Right hindlimb (tissue), 1 donor: ENCODE results near the gene ADCY7.

Source experiments
- DNase-seq: peaks from one replicate; pipeline ENCODE4 v3.0.0-alpha.2; 2018

ADCY7 gene

DNA sequence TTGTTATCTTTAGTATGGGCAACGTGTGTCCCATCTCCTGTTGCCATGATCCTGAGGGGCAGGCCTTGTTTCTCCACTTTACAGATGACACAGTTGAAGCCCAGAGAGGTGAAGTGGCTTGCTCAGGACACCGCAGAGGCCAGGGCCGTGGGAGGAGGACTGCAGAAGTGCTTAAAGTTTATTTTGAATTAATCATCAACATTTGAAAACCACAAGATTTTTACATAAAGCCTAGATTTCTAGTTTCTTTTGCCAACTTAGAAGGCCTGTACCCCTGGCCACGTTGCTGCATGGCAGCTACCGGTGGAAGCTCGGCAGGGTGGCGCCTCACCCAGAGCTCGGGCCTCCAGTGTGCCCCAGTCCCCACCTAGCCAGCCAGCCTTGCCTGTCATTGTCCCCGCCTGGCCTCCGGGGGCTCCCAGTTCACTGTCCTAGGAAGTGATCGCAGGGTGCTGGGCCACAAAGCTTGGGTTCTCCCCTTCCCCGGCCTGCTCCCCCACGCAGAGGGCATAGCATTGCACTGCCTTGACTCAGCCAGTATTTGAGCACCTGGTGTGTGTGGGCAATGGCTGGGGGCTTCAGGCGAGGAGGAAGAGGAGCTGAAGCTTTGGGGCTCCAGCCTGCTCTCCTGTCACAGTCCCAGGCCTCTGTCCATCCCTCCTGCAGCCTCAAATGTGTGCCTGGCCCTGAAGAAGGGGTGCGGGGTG is 14.8 kb upstream of the ADCY7 start:
- no peak for DNase-seq

- DNase-seq = no peak
These were observed 14.2 kb upstream of the ADCY7 start for GRCh38 chr16:50252082-50252611.

- DNase-seq = no peak
These were observed 13.4 kb upstream of the ADCY7 start for GRCh38 chr16:50252874-50253513.

- no peak for DNase-seq
These were observed 12.8 kb upstream of the ADCY7 start for GRCh38 chr16:50253514-50253910.

DNA sequence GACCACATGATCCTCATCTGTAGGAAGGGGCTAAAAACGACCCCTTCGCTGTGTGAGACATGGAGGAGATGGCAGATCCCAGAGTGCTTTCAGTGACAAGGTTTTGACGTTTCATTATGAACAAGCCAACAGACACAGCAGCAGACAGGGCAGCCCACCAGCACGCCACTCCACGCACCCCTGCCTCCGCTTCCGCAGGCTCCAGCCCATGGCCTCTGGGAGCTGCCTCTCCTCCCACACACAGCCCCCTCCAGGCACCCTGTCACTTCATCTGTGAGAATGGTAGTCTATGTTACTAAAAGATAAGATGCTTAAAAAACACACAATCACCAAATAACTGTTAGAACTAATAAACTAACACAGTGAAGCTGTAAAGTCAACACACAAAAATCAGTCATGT is 12.3 kb upstream of the ADCY7 start:
- DNase-seq = no peak

DNA sequence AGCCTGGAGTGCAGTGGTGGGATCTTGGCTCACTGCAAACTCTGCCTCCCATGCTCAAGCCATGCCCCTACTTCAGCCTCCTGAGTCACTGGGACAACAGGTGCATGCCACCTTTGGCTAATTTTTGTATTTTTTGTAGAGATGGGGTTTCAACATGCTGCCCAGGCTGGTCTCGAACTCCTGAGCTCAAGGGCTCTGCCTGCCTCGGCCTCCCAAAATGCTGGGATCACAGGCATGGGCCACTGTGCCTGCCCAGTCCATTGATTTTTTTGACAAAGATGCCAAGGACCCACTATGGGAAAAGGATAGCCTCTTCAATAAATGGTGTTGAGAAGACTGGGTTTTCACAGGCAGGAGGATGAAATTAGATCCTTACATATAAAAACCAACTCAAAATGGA is 10.8 kb upstream of the ADCY7 start:
- no peak for DNase-seq

DNA sequence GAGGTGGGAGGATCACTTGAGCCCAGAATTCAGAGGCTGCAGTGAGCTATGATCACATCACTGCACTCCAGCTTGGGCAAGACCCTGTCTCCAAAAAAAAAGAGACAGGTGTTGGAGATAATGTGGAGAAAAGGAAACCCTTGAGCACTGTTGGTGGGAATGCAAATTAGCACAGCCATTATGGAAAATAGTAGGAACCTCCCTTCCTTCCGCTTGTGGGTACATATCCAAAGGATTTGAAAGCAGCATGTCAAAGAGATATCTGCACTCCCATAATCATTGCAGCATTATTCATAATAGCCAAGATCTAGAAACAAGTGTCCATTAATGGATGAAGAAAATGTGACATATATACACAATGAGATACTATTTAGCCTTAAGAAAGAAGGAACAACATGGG is 9.7 kb upstream of the ADCY7 start:
- DNase-seq = no peak

DNA sequence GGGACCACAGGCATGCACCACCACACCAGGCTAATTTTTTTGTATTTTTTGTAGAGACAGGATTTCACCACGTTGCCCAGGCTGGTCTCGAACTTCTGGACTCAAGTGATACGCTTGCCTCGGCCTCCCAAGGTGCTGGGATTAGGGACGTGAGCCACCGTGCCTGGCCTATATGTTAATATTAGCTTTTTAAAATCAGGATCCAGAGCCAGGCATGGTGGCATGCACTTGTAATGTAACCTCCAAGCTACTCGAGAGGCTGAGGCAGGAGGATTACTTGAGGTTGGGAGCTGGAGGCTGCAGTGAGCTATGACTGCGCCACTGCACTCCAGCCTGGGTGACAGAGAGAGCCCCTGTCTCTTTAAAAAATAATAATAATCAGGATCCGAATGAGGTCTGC is 8.5 kb upstream of the ADCY7 start:
- DNase-seq = no peak

DNA sequence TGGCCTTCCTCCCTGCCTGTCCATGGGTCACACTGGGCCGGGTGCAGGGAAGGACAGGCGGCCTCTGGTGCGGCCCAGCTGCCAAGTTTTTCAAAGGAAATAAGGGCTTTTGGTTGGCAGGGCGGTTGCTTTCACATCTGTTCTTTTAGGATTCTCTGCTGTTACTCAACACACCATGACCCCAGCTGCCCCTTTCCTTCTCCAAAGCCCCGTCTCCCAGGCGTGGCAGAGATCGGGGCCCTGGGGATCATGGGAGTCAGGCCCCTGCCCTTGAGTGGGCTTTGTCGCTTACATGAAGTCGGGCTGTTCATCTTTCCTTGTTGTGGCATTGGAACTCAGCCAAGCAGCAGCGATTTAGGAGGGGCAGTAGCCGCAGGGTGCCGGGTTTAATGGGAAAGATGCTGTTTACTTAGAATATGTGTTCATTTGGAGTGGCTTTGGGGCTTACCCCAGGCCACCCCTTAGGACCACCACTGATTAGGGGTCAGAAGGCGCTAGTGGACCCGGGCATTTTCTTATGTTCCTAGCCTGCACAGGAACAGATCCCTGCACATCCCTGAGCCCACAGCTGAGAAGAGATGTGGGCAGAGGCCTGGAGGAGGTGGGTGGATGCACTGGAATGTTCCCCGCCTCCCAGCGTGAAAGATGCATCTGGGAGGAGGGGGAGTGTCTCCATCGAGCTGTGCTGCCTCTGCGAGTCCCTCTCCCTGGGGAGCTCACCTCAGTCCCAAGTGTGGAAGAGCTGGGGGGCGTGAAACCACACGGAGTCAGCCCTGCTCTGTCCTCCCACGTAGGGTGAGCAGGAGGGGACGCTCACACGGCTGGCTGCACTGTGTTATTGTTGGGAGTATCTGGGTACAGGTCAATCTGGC is 6.8 kb upstream of the ADCY7 start:
- DNase-seq = peak; percentile 78

- no peak for DNase-seq
These were observed 5.9 kb upstream of the ADCY7 start for GRCh38 chr16:50260206-50261159.

- DNase-seq = no peak
These were observed 5.1 kb upstream of the ADCY7 start for GRCh38 chr16:50261160-50261706.

- DNase-seq = no peak
These were observed 4.6 kb upstream of the ADCY7 start for GRCh38 chr16:50261707-50262235.

GRCh38 chr16:50263060-50263909 is 3.1 kb upstream of the ADCY7 start:
- DNase-seq = no peak

DNA sequence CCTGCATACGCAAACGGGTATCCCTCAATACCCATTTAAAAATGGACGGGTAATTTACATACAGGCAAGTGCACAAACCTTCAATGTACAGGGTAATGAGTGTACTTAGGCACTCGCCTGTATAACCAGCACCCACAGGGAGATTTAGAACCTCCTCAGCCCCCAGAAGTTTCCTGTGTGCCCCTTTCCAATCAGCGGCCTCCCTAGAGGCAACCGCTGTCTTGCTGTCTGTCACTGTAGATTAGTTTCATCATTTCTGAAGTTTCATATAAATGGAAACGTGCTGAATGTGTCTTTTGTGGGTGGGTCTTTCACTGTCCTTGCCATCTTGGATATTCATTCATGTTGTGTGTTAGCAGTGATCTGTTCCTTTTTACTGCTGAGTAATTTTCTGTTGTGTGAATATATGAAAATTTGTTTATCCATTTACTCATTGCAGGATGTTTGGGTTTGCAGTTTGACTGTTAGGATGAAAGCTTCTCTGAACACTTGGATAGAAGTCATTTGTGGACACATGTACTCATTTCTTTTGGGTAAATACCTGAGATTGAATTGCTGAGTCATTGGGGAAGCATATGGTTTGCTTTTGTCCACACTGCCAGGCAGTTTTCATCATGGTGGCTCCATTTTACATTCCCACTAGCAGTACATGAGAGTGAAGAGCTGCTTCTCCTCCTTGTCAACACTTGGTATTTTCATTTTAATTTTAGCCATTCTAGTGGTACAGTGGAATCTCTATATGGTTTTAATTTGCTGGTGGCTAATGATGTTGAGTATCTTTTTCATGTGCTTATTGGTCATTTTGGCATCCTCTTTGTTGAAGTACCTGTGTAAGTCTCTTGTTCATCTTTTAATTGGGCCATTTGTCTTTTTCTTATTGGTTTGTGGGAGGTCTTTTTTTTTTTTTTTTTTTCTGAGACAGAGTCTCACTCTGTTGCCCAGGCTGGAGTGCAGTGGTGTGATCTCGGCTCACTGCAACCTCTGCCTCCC is 2.1 kb upstream of the ADCY7 start:
- no peak for DNase-seq

DNA sequence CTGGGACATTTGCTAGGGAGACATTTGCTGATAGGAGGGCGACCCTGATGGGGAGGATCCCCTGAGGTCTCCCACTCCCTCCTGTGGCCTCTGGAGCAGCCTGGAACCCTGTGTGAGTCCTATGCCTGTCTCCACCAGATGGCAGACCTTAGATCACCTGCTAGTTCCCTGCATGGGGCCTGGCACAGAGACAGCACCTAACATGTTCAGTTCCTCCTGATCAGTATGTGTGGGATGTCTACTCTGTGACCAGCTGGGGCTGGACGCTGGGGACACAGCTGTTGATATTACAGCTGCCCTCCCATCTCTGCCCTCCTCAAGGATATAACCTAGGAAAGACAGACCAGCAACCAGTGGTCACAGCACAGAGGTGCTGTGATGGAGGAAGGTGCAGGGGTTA is 1.1 kb upstream of the ADCY7 start:
- no peak for DNase-seq

- no peak for DNase-seq
These were observed 525 bp upstream of the ADCY7 start for GRCh38 chr16:50265716-50266336.

GRCh38 chr16:50267151-50267631 is 840 bp downstream of the ADCY7 start:
- DNase-seq = peak; percentile 24

DNA sequence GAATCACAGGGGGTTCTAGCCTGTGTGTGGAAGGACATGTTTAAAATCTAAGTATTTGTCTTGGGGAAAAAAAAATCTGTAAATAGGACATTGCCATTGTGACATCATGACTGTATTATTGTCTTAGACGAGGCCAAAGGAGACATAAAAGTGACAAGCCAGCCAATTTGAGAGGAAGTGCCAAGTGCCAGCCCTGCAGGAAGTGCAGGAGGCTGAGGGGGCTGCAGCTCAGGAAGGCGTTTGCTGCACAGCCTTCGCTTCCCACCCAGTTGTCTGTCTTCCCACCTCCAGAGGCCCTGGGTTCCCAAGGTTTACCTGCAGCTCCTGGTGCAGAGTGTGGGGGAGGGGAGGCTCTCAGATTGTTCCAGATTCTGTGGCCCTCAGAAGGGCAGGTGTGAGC is 1.3 kb downstream of the ADCY7 start:
- peak; percentile 23 for DNase-seq

DNA sequence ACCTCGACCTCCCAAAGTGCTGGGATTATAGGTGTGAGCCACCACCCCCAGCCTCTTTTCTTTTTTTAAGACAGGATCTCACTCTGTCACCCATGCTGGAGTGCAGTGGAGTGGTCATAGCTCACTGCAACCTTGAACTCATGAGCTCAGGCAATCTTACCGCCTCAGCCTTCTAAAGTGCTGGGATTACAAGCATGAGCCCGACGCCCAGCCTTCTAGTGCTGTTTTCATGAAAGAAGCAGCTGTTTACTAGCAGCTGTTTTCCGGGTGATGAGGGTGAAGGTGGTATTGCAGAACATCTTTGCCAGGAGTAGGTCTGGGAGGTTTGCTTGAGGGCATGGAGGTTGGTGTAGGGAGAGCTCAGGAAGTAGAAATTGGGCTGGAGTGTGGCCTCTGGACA is 2.0 kb downstream of the ADCY7 start:
- DNase-seq = no peak
